ENCODE measurements around the gene PPP1R3G.

The PPP1R3G gene

GRCh38 chr6:5109436-5109835, 24.3 kb downstream of the PPP1R3G start:
- DNase-seq = no peak
- Histone ChIP-seq H3K4me3 (ENCODE audit: low read depth, low read length) (no peak overlapping the region), H3K9me3 (ENCODE audit: severe bottlenecking) (no peaks in the 10 kb centered on the region), H3K27me3 (ENCODE audit: insufficient read depth, low read depth, severe bottlenecking) (no peaks in the 10 kb centered on the region), H3K36me3 (peaks cover 23% of the 10 kb centered on the region), H3K27ac (no peak overlapping the region)
- TF ChIP-seq, protein P1, sequence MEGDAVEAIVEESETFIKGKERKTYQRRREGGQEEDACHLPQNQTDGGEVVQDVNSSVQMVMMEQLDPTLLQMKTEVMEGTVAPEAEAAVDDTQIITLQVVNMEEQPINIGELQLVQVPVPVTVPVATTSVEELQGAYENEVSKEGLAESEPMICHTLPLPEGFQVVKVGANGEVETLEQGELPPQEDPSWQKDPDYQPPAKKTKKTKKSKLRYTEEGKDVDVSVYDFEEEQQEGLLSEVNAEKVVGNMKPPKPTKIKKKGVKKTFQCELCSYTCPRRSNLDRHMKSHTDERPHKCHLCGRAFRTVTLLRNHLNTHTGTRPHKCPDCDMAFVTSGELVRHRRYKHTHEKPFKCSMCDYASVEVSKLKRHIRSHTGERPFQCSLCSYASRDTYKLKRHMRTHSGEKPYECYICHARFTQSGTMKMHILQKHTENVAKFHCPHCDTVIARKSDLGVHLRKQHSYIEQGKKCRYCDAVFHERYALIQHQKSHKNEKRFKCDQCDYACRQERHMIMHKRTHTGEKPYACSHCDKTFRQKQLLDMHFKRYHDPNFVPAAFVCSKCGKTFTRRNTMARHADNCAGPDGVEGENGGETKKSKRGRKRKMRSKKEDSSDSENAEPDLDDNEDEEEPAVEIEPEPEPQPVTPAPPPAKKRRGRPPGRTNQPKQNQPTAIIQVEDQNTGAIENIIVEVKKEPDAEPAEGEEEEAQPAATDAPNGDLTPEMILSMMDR (IDR thresholded peaks at IDR 0.05; ENCODE audit: low read depth, low read length) = no peak

DNA sequence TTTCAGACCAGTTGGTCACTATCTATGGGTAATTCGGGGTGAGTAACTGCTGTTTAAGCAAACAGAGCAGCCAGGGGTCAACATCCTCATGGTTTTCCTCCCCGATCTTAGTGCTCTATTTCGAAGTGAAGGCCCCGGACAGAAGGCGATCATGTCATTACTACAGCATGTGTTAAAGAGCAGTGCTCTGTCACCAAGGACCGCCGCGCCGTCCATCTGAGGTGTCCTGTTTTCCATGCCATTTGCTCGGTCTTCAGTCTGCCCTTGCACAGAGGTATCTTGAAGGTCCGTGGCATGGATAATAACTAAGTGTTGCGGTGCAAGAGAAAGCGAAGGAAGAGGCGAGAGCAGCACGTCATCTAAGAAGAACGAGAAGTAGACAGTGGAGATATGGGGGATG, 25.1 kb downstream of the PPP1R3G start:
- no peak for DNase-seq
- H3K27me3 ChIP-seq (ENCODE audit: insufficient read depth, low read depth, severe bottlenecking) = no peaks in the 10 kb centered on the region
- H3K9me3 ChIP-seq (ENCODE audit: severe bottlenecking) = no peaks in the 10 kb centered on the region
- H3K4me3 ChIP-seq (ENCODE audit: low read depth, low read length) = no peak overlapping the region
- TF ChIP-seq, protein P1 (IDR thresholded peaks at IDR 0.05; ENCODE audit: low read depth, low read length) = no peak
- H3K27ac ChIP-seq = no peak overlapping the region
- peaks cover 23% of the 10 kb centered on the region for H3K36me3 ChIP-seq

GRCh38 chr6:5111626-5112025, 26.5 kb downstream of the PPP1R3G start:
- H3K9me3 ChIP-seq (ENCODE audit: severe bottlenecking) = no peaks in the 10 kb centered on the region
- no peaks in the 10 kb centered on the region for H3K27me3 ChIP-seq (ENCODE audit: insufficient read depth, low read depth, severe bottlenecking)
- H3K4me3 ChIP-seq (ENCODE audit: low read depth, low read length) = no peak overlapping the region
- no peak overlapping the region for H3K27ac ChIP-seq
- TF ChIP-seq, protein P1 (IDR thresholded peaks at IDR 0.05; ENCODE audit: low read depth, low read length) = no peak
- DNase-seq = no peak
- H3K36me3 ChIP-seq = peaks cover 23% of the 10 kb centered on the region

DNA sequence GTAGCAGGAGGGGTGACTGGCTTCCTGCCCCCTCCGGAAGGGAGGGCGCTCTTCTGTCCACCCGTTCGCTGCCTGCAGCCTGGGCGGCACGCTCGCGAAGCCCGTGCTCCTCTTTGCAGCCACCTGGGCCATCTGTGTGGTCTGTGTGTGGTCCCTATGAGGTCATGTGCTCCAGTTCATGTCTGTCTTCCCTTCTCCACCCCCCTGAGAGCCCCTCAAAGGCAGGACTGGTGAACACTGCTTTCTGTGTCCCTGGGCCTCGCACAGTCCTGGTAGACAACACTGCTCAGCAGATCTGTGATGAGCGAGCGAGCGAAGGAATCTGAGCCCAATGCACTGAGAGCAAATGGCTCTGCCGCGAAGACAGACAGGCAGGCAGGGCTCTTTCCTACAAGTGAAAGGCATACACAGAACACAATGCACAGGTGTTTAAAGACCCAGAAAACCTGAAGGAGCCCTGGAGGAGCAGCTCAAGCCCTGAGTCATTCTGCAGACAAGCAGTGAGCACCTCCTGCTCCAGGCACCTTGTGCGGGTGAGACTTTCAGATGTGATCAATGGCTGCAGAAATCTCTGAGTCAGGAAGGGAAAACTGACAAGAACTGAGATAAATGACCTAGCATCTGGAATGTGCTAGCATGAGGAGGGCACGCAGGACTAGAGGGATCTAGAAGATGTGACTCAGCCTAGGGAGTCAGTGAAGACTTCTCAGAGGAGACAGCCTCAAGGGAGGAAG, 27.1 kb downstream of the PPP1R3G start:
- Histone ChIP-seq H3K4me3 (ENCODE audit: low read depth, low read length) (no peak overlapping the region), H3K27ac (no peak overlapping the region), H3K36me3 (peaks cover 23% of the 10 kb centered on the region), H3K27me3 (ENCODE audit: insufficient read depth, low read depth, severe bottlenecking) (no peaks in the 10 kb centered on the region), H3K9me3 (ENCODE audit: severe bottlenecking) (no peaks in the 10 kb centered on the region)
- TF ChIP-seq, protein P1 (IDR thresholded peaks at IDR 0.05; ENCODE audit: low read depth, low read length) = no peak
- DNase-seq = no peak

DNA sequence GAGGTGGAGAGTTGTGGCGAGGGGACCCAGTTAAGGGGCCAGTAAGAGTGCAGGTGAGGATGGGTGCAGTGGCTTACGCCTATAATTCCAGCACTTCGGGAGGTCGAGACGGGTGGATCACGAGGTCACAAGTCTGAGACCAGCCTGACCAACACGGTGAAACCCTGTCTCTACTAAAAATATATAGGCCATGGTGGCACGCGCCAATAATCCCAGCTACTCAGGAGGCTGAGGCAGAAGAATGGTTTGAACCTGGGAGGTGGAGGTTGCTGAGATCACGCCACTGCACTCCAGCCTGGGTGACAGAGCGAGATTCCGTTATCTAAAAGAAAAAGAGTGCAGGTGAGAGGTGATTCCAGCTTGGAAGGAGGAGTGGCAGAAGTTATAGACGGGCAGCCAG, 28.0 kb downstream of the PPP1R3G start:
- TF ChIP-seq, protein P1 (IDR thresholded peaks at IDR 0.05; ENCODE audit: low read depth, low read length) = no peak
- Histone ChIP-seq H3K36me3 (peaks cover 21% of the 10 kb centered on the region), H3K27ac (no peak overlapping the region), H3K9me3 (ENCODE audit: severe bottlenecking) (no peaks in the 10 kb centered on the region), H3K27me3 (ENCODE audit: insufficient read depth, low read depth, severe bottlenecking) (no peaks in the 10 kb centered on the region), H3K4me3 (ENCODE audit: low read depth, low read length) (no peak overlapping the region)
- DNase-seq = no peak

DNA sequence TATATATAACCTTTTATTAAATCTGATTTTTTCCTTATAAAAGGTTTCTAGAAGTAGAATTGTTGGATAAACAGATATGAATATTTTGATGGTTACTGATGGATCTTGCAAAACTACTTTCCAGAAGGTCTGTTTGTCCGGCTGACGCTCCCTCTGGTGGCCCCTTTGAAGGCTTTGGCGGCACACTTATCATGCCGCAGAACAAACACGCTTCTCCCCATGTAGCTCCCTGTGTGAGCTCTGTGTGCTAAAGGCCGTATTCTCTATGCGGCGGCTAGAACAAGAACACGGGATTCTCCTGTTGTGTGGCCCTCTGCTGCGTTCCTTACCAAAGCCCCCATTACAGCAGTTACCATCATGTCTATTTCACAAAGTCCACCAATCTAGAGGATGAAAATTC, 30.0 kb downstream of the PPP1R3G start:
- DNase-seq = no peak
- TF ChIP-seq, protein P1 (IDR thresholded peaks at IDR 0.05; ENCODE audit: low read depth, low read length) = peak; percentile 29; the same call in 1 of the 2 replicates
- H3K27me3 ChIP-seq (ENCODE audit: insufficient read depth, low read depth, severe bottlenecking) = no peaks in the 10 kb centered on the region
- no peak overlapping the region for H3K4me3 ChIP-seq (ENCODE audit: low read depth, low read length)
- no peak overlapping the region for H3K27ac ChIP-seq
- H3K36me3 ChIP-seq = peaks cover 15% of the 10 kb centered on the region
- no peaks in the 10 kb centered on the region for H3K9me3 ChIP-seq (ENCODE audit: severe bottlenecking)
